GM12873 (cell line): ENCODE data around the gene TNFAIP2.

ENCODE experiments used
- CTCF ChIP-seq: IDR thresholded peaks from 2 replicates; pipeline ENCODE4 v1.5.1; 2012; ENCODE audit warnings: low read depth, mild to moderate bottlenecking, moderate library complexity, low read length, control low read depth; ENCODE audit not compliant: insufficient read depth; ENCODE audit errors: missing control alignments

The TNFAIP2 gene

GRCh38 chr14:103185051-103186029 is 62.1 kb downstream of the TNFAIP2 start:
- TF ChIP-seq CTCF: peak; percentile 60

DNA sequence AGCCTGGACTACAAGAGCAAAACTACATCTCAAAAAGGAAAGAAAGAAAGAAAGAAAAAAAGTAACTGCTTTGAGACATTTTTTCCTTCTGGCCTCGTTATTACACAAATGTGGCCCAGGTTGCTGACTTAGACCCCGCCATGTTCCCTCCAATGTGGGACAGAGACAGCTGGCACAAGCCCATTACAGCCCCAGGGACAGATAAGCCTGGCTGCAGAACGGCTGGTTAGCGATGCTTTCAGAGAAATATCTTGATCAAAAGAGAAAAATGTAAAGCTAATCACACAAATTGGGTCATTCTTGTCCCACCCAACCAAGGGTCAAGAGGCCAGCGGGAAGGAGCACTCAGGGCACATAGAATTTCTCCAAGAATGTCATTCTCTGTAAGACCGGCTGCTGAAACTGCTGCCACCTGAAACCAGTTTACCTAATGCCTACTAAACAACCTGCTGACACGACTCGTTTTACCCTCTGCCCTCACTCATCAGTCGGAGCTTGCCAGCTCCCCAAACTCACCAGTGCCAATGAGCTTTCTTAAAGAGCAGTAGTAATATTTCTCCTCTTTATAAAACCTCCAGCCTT is 63.1 kb downstream of the TNFAIP2 start:
- no peak for TF ChIP-seq CTCF
